C4-2B (cell line): ENCODE results near the gene OR7G1.

Source experiments
- H3K27ac ChIP-seq: fragments of 450-650 bp; 2 replicates; pipeline ENCODE4 v1.5.1; 2017
- CTCF ChIP-seq: fragments of 450-650 bp; conservative IDR thresholded peaks from 2 replicates; pipeline ENCODE4 v1.5.1; 2017; ENCODE audit warnings: mild to moderate bottlenecking
- ZFX ChIP-seq: fragments of 450-650 bp; IDR thresholded peaks from 2 replicates; pipeline ENCODE4 v1.6.1; 2017

The OR7G1 gene

GRCh38 chr19:9065457-9066014 lies 50.0 kb downstream of the OR7G1 start:
- TF ChIP-seq CTCF, result no peak
- no peak for TF ChIP-seq ZFX

More at GRCh38 chr19:9065457-9066014, 50.0 kb downstream of the OR7G1 start:
- no peak overlapping the region for H3K27ac ChIP-seq
